DMS114 treated with DMSO at 0.1 percent for 48 hours (cell line): ENCODE measurements around the gene CTSL.
A peak's percentile ranks its signal among the peaks of the same experiment; 100 is the strongest.

Source experiments
- DNase-seq: peaks from one replicate; lab custom pipeline; 2025; ENCODE audit not compliant: unreplicated experiment; lab: John Stamatoyannopoulos, UW

Gene CTSL

GRCh38 chr9:87725900-87726709 lies at the start of gene CTSL:
Gene CTSL (plus strand): TSS chr9:87726119. CDS start chr9:87727604, 1,485 bp downstream.
- peak; percentile 25 for DNase-seq

GRCh38 chr9:87676976-87677775 lies 48.7 kb upstream of the CTSL start:
- no peak for DNase-seq

GRCh38 chr9:87677776-87678587 lies 47.9 kb upstream of the CTSL start:
- no peak for DNase-seq

GRCh38 chr9:87678650-87679355 lies 47.1 kb upstream of the CTSL start:
- peak; percentile 42 for DNase-seq

GRCh38 chr9:87681271-87682061 lies 44.5 kb upstream of the CTSL start:
- DNase-seq, result no peak

- DNase-seq, result no peak
These were observed 43.8 kb upstream of the CTSL start for GRCh38 chr9:87682085-87682484.

- no peak for DNase-seq
These were observed 43.3 kb upstream of the CTSL start for GRCh38 chr9:87682618-87683017.

- no peak for DNase-seq
These were observed 41.9 kb upstream of the CTSL start for GRCh38 chr9:87683751-87684626.

- DNase-seq, result no peak
These were observed 41.2 kb upstream of the CTSL start for GRCh38 chr9:87684627-87685219.

GRCh38 chr9:87685441-87685840 lies 40.5 kb upstream of the CTSL start:
- no peak for DNase-seq

- DNase-seq, result no peak
These were observed 39.9 kb upstream of the CTSL start for GRCh38 chr9:87685871-87686519.

GRCh38 chr9:87686520-87687090 lies 39.3 kb upstream of the CTSL start:
- no peak for DNase-seq

GRCh38 chr9:87687207-87687606 lies 38.7 kb upstream of the CTSL start:
- no peak for DNase-seq

GRCh38 chr9:87694236-87694755 lies 31.6 kb upstream of the CTSL start:
- DNase-seq, result no peak

- DNase-seq, result no peak
These were observed 30.4 kb upstream of the CTSL start for GRCh38 chr9:87695523-87695922.

- no peak for DNase-seq
These were observed 29.3 kb upstream of the CTSL start for GRCh38 chr9:87696641-87697040.

GRCh38 chr9:87698069-87698809 lies 27.7 kb upstream of the CTSL start:
- DNase-seq, result no peak
